Left cardiac atrium (tissue), 4 donors: Measurements from ENCODE around the gene GPC1. TPM values are rescaled to one million over a fixed set of nuclear protein-coding genes. Genes with fewer than 3 reads are reported as not detected.

Source experiments
- ATAC-seq, 2 donors: fragments of 200-7000 bp; cut with Tn5 transposase; one replicate each; pipeline ENCODE4 v1.9.1; 2020; ENCODE audit warnings: mild to moderate bottlenecking in 2 of 2, moderate library complexity in 2 of 2
- DNase-seq: peaks from one replicate; pipeline ENCODE4 v3.0.0-alpha.2; 2020
- intact Hi-C, 2 donors: fragments of 100-400 bp; cut with DNase I; formaldehyde crosslinking; loops; one replicate each; pipeline versions ENCODE4 v1.14.1 to v1.15.1; 2022 to 2023
- total RNA-seq, 2 donors: library from RNA; stranded (reverse); fragmentation: NEBNext Ultra II Directional; extraction: Animal tissue kit (Norgen Biotek cat#: 25700); gene quantifications; one replicate each; pipeline ENCODE4 v1.2.1, GENCODE V29; 2021
- donor health status: DM: no; HTN: yes; CAD: no.
- donor health status: DM: no; HTN: yes; CAD: no; lungs with severe emphysema.
- donor health status: DM: yes; HTN: yes; CAD: no.
- donor health status: Dilated cardiomyopathy.

Gene GPC1
- total RNA-seq, 2 donors from 2014 or later: 74.6 to 78.4 TPM

GRCh38 chr2:240460253-240460711 lies 24.8 kb downstream of the GPC1 start:
- ATAC-seq (no peak), DNase-seq (peak; percentile 16)
- intact Hi-C loops: no loop called here

GRCh38 chr2:240460781-240461431 lies 25.4 kb downstream of the GPC1 start:
- intact Hi-C loops: no loop called here
- DNase-seq (peak; percentile 18), ATAC-seq (no peak)

- ATAC-seq (no peak), DNase-seq (peak; percentile 17)
- intact Hi-C loops: no loop called here
Observed at GRCh38 chr2:240461471-240462072, 26.1 kb downstream of the GPC1 start.

- ATAC-seq (no peak), DNase-seq (peak; percentile 22)
- intact Hi-C loops: no loop called here
Observed at GRCh38 chr2:240462073-240462706, 26.7 kb downstream of the GPC1 start.

- DNase-seq (peak; percentile 14), ATAC-seq (no peak)
- intact Hi-C loops: no loop called here
Observed at GRCh38 chr2:240462707-240463273, 27.3 kb downstream of the GPC1 start.

- intact Hi-C loops: no loop called here
- ATAC-seq: no peak
- peak; percentile 11 for DNase-seq
Observed at GRCh38 chr2:240463274-240463865, 27.9 kb downstream of the GPC1 start.

- ATAC-seq: no peak
- intact Hi-C loops: no loop called here
Observed at GRCh38 chr2:240463866-240464481, 28.5 kb downstream of the GPC1 start.

GRCh38 chr2:240464514-240465241 lies 29.2 kb downstream of the GPC1 start:
- peak; percentile 11 for DNase-seq
- no peak for ATAC-seq
- intact Hi-C loops: no loop called here

More at GRCh38 chr2:240463866-240464481, 28.5 kb downstream of the GPC1 start:
- DNase-seq: peak; percentile 16

- ATAC-seq (no peak), DNase-seq (peak; percentile 17)
- intact Hi-C loops: no loop called here
Observed at GRCh38 chr2:240465268-240465764, 29.9 kb downstream of the GPC1 start.

- DNase-seq (peak; percentile 14), ATAC-seq (no peak)
- intact Hi-C loops: no loop called here
Observed at GRCh38 chr2:240465765-240466578, 30.5 kb downstream of the GPC1 start.

- DNase-seq (no peak), ATAC-seq (no peak)
- intact Hi-C loops: no loop called here
Observed at GRCh38 chr2:240466579-240467148, 31.2 kb downstream of the GPC1 start.

GRCh38 chr2:240467149-240467642 lies 31.7 kb downstream of the GPC1 start:
- DNase-seq (peak; percentile 14), ATAC-seq (no peak)
- intact Hi-C loops: no loop called here

GRCh38 chr2:240467659-240468302 lies 32.3 kb downstream of the GPC1 start:
- no peak for ATAC-seq
- intact Hi-C loops: no loop called here
- peak; percentile 17 for DNase-seq

- intact Hi-C loops: no loop called here
- ATAC-seq: no peak
- no peak for DNase-seq
Observed at GRCh38 chr2:240468303-240469238, 33.1 kb downstream of the GPC1 start.

GRCh38 chr2:240469239-240469636 lies 33.8 kb downstream of the GPC1 start:
- DNase-seq (no peak), ATAC-seq (no peak)
- intact Hi-C loops: no loop called here

- DNase-seq (no peak), ATAC-seq (no peak)
- intact Hi-C loops: no loop called here
Observed at GRCh38 chr2:240469740-240470139, 34.3 kb downstream of the GPC1 start.
